ENCODE data around the gene TECTB.
A peak's percentile ranks its signal among the peaks of the same experiment; 100 is the strongest.

TECTB gene

DNA sequence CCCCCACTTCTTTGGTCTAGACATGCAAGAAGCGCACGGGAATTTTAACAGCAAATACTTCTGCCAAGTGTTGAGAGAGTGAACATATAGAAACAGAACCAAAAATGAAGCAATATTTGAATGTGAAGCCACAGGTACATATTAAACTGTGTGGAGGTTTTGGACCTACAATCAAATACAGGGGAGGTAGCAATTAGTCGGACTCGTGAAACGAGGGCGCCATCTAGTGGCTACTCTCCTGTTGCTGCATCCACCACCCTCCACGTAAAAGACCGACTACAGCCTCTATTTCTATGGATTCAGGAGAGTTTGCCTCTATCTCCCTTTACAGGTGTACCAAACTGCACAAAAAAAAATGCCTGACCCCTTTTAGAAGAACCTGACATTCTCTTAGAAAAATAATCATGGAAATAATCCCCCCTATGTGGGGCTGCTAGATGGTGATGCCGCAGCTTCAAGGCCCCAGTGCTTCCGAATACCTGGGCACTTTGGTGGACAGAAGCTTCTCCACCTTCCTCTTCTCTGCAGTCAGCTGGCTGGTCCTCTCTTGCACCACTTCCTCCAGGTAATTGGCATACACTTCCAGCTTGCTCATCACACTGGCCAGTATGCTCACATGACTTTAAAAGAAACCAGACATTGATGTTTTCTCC lies 31.7 kb downstream of the TECTB start:
- no peaks in the 10 kb centered on the region for H3K9me2 ChIP-seq (replicated peaks; ENCODE audit: control insufficient read depth, low read length)
- no peak overlapping the region for H3K27ac ChIP-seq (ENCODE audit: low read depth, low read length)
- no peak overlapping the region for H3K4me3 ChIP-seq (ENCODE audit: low read length)
- peaks cover 9% of the 10 kb centered on the region; the same call in 1 of the 2 replicates for H4K20me1 ChIP-seq (ENCODE audit: control insufficient read depth, insufficient read depth, low read depth, low read length)
- H3F3A ChIP-seq (ENCODE audit: control insufficient read depth, insufficient read depth): no peaks in the 10 kb centered on the region
- H3K4me1 ChIP-seq (ENCODE audit: control insufficient read depth, low read length): no peaks in the 10 kb centered on the region
- H3K36me3 ChIP-seq (ENCODE audit: control insufficient read depth, low read length): no peaks in the 10 kb centered on the region
- H3K27me3 ChIP-seq (ENCODE audit: control insufficient read depth, low read length): peaks cover 20% of the 10 kb centered on the region
- TF ChIP-seq EZH2phosphoT487 (IDR thresholded peaks at IDR 0.05; ENCODE audit: borderline replicate concordance, low read length): no peak
- TF ChIP-seq, protein P1, sequence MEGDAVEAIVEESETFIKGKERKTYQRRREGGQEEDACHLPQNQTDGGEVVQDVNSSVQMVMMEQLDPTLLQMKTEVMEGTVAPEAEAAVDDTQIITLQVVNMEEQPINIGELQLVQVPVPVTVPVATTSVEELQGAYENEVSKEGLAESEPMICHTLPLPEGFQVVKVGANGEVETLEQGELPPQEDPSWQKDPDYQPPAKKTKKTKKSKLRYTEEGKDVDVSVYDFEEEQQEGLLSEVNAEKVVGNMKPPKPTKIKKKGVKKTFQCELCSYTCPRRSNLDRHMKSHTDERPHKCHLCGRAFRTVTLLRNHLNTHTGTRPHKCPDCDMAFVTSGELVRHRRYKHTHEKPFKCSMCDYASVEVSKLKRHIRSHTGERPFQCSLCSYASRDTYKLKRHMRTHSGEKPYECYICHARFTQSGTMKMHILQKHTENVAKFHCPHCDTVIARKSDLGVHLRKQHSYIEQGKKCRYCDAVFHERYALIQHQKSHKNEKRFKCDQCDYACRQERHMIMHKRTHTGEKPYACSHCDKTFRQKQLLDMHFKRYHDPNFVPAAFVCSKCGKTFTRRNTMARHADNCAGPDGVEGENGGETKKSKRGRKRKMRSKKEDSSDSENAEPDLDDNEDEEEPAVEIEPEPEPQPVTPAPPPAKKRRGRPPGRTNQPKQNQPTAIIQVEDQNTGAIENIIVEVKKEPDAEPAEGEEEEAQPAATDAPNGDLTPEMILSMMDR (IDR thresholded peaks at IDR 0.05; ENCODE audit: low read depth, low read length, poor library complexity, severe bottlenecking): peak; percentile 93
- no peaks in the 10 kb centered on the region for H3K79me2 ChIP-seq (ENCODE audit: control insufficient read depth, low read length)
- no peak overlapping the region for H3K4me2 ChIP-seq (ENCODE audit: low read length)
- no peaks in the 10 kb centered on the region for H3K9me3 ChIP-seq (ENCODE audit: control insufficient read depth, insufficient read depth, low read length)

GRCh38 chr10:112327678-112328077 lies 44.5 kb downstream of the TECTB start:
- TF ChIP-seq, protein P1 (IDR thresholded peaks at IDR 0.05; ENCODE audit: low read depth, low read length, poor library complexity, severe bottlenecking): no peak
- TF ChIP-seq EZH2phosphoT487 (IDR thresholded peaks at IDR 0.05; ENCODE audit: borderline replicate concordance, low read length): no peak
- H3F3A ChIP-seq (ENCODE audit: control insufficient read depth, insufficient read depth): no peaks in the 10 kb centered on the region
- no peak overlapping the region for H3K4me2 ChIP-seq (ENCODE audit: low read length)
- H3K9me3 ChIP-seq (ENCODE audit: control insufficient read depth, insufficient read depth, low read length): no peaks in the 10 kb centered on the region
- H4K20me1 ChIP-seq (ENCODE audit: control insufficient read depth, insufficient read depth, low read depth, low read length): no peaks in the 10 kb centered on the region
- H3K4me3 ChIP-seq (ENCODE audit: low read length): no peak overlapping the region
- H3K4me1 ChIP-seq (ENCODE audit: control insufficient read depth, low read length): no peaks in the 10 kb centered on the region
- no peak overlapping the region for H3K27ac ChIP-seq (ENCODE audit: low read depth, low read length)
- H3K36me3 ChIP-seq (ENCODE audit: control insufficient read depth, low read length): no peaks in the 10 kb centered on the region
- no peaks in the 10 kb centered on the region for H3K79me2 ChIP-seq (ENCODE audit: control insufficient read depth, low read length)
- H3K27me3 ChIP-seq (ENCODE audit: control insufficient read depth, low read length): peaks cover 5% of the 10 kb centered on the region; the same call in 1 of the 2 replicates
- no peaks in the 10 kb centered on the region for H3K9me2 ChIP-seq (replicated peaks; ENCODE audit: control insufficient read depth, low read length)

DNA sequence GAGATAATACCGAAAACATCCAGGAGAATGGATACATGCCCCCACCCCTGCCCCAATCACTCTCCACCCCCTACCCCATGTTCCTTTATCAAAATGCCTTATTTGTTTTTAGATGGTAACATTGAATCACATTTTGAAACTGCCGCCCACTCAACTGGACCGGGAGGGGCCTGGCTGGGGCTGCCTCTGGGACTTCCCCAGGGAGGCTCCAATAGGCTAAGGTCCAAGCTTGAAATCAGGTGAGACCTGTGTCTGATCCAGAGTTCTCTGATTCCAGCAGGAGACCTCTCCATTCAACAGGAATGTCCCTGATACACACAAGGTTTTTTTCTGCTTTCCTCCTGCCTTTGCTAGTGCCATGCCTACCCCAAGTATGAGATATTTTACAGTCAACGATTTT lies 47.0 kb downstream of the TECTB start:
- Histone ChIP-seq H3F3A (ENCODE audit: control insufficient read depth, insufficient read depth) (no peaks in the 10 kb centered on the region), H4K20me1 (ENCODE audit: control insufficient read depth, insufficient read depth, low read depth, low read length) (no peaks in the 10 kb centered on the region), H3K36me3 (ENCODE audit: control insufficient read depth, low read length) (no peaks in the 10 kb centered on the region), H3K27me3 (ENCODE audit: control insufficient read depth, low read length) (peaks cover 12% of the 10 kb centered on the region), H3K79me2 (ENCODE audit: control insufficient read depth, low read length) (no peaks in the 10 kb centered on the region), H3K27ac (ENCODE audit: low read depth, low read length) (no peak overlapping the region), H3K4me3 (ENCODE audit: low read length) (no peak overlapping the region), H3K4me1 (ENCODE audit: control insufficient read depth, low read length) (no peaks in the 10 kb centered on the region), H3K9me3 (ENCODE audit: control insufficient read depth, insufficient read depth, low read length) (no peaks in the 10 kb centered on the region), H3K9me2 (replicated peaks; ENCODE audit: control insufficient read depth, low read length) (no peaks in the 10 kb centered on the region), H3K4me2 (ENCODE audit: low read length) (no peak overlapping the region)
- no peak for TF ChIP-seq EZH2phosphoT487 (IDR thresholded peaks at IDR 0.05; ENCODE audit: borderline replicate concordance, low read length)
- TF ChIP-seq, protein P1 (IDR thresholded peaks at IDR 0.05; ENCODE audit: low read depth, low read length, poor library complexity, severe bottlenecking): no peak
